GM13976 (cell line): ENCODE results near the gene FFAR3.

Experiments
- DNase-seq: peaks from one replicate; pipeline ENCODE4 v3.0.0; 2012; ENCODE audit warnings: low spot score
- in situ Hi-C: fragments of 300-500 bp; cut with MboI; formaldehyde crosslinking; loops from one replicate; pipeline ENCODE4 v1.12.0; 2022; ENCODE audit warnings: low sequenced_read_pairs, mixed read lengths, inconsistent platforms; ENCODE audit not compliant: unreplicated experiment
- TF ChIP-seq, protein P1 (sequence below): IDR thresholded peaks from 2 replicates; pipeline ENCODE4 v1.5.1; 2012; ENCODE audit warnings: borderline replicate concordance, mild to moderate bottlenecking; ENCODE audit not compliant: insufficient read depth; ENCODE audit errors: extremely low read depth, missing control alignments, control extremely low read depth

FFAR3 gene

DNA sequence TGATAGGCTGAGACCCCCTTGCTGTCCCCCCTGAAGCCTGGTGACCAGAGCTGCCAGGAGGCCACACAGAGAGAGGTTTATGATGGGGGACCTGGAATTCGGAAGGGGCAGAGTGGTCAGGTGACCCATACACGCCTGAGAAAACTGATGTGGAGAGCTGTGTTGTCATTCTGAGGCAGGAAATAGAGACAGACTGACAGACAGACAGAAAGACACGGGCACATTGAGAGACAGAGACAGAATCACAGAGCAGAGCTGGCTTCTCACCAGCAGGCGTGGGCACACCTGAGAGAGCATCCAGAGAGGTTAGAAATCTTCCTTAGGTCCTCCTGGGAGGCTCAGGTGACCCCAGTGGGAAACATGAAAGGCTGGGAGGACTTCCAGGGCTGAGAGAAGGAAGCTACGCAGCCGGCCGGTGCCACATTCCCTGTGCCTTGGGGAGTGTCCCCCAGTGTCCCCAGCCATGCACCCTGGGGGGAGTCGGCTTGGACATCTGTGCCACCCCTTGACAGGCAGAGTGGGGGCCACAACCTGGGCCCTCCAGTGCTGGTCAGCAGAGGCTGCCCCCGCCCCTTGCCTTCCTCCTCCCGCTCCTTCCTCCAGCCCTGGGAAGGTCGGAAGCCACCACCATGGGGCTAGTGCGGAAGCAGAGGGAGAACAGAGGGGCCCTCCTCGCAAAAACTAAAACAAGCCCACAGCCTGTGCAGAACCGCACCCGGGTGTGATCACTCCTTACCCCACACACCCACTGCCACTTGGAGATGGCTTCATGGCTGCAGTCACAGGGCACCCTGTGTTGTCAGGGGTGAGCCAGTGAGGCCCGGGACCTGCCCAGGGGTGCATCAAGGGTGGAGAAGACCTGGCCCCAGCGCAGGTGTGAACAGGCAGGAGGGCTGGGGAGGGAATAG is 8.4 kb upstream of the FFAR3 start:
- peak; percentile 36 for DNase-seq
- TF ChIP-seq, protein P1, sequence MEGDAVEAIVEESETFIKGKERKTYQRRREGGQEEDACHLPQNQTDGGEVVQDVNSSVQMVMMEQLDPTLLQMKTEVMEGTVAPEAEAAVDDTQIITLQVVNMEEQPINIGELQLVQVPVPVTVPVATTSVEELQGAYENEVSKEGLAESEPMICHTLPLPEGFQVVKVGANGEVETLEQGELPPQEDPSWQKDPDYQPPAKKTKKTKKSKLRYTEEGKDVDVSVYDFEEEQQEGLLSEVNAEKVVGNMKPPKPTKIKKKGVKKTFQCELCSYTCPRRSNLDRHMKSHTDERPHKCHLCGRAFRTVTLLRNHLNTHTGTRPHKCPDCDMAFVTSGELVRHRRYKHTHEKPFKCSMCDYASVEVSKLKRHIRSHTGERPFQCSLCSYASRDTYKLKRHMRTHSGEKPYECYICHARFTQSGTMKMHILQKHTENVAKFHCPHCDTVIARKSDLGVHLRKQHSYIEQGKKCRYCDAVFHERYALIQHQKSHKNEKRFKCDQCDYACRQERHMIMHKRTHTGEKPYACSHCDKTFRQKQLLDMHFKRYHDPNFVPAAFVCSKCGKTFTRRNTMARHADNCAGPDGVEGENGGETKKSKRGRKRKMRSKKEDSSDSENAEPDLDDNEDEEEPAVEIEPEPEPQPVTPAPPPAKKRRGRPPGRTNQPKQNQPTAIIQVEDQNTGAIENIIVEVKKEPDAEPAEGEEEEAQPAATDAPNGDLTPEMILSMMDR, result no peak
- in situ Hi-C loops, result loop anchor here (10.0 kb wide), 2 partner anchors 115 to 145 kb away; partner anchors contain the start of gene KRTDAP

DNA sequence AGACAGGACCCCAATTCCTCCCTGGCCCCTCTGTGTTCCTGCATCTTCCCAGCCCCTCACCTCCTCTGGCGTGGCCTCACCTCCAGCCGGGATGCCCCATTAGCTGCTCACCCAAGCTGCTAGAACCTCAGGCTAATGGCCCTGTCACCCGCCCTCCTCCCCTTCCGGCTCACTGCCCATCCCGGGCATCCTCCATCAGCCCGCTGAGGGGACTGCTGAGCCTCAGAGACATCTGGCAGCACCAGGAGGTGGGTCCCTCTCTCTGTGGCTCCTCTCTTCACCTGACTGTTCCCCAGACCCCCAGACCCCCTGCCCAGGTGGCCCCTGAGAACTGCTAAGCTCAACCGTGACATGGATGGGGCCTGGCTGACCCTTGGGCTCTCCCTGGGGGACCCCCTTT is 7.7 kb upstream of the FFAR3 start:
- in situ Hi-C loops, result loop anchor here (10.0 kb wide), 2 partner anchors 114 to 144 kb away; partner anchors contain the start of gene KRTDAP
- DNase-seq, result peak; percentile 37
- TF ChIP-seq, protein P1, result no peak

DNA sequence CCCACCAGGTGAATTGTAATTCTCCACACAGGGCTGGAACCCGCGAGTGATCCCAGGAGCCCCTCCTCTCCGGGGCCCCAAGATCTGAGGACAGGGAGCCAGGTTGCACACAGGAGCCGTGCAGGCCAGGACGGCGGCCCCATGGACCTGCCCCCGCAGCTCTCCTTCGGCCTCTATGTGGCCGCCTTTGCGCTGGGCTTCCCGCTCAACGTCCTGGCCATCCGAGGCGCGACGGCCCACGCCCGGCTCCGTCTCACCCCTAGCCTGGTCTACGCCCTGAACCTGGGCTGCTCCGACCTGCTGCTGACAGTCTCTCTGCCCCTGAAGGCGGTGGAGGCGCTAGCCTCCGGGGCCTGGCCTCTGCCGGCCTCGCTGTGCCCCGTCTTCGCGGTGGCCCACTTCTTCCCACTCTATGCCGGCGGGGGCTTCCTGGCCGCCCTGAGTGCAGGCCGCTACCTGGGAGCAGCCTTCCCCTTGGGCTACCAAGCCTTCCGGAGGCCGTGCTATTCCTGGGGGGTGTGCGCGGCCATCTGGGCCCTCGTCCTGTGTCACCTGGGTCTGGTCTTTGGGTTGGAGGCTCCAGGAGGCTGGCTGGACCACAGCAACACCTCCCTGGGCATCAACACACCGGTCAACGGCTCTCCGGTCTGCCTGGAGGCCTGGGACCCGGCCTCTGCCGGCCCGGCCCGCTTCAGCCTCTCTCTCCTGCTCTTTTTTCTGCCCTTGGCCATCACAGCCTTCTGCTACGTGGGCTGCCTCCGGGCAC is 6.7 kb upstream of the FFAR3 start:
- peak; percentile 26 for DNase-seq
- TF ChIP-seq, protein P1, result no peak
- in situ Hi-C loops, result loop anchor here (10.0 kb wide), 2 partner anchors 113 to 143 kb away; partner anchors contain the start of gene KRTDAP

DNA sequence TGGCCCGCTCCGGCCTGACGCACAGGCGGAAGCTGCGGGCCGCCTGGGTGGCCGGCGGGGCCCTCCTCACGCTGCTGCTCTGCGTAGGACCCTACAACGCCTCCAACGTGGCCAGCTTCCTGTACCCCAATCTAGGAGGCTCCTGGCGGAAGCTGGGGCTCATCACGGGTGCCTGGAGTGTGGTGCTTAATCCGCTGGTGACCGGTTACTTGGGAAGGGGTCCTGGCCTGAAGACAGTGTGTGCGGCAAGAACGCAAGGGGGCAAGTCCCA is 6.1 kb upstream of the FFAR3 start:
- TF ChIP-seq, protein P1, result no peak
- no peak for DNase-seq
- in situ Hi-C loops, result loop anchor here (10.0 kb wide), 2 partner anchors 113 to 143 kb away; partner anchors contain the start of gene KRTDAP

DNA sequence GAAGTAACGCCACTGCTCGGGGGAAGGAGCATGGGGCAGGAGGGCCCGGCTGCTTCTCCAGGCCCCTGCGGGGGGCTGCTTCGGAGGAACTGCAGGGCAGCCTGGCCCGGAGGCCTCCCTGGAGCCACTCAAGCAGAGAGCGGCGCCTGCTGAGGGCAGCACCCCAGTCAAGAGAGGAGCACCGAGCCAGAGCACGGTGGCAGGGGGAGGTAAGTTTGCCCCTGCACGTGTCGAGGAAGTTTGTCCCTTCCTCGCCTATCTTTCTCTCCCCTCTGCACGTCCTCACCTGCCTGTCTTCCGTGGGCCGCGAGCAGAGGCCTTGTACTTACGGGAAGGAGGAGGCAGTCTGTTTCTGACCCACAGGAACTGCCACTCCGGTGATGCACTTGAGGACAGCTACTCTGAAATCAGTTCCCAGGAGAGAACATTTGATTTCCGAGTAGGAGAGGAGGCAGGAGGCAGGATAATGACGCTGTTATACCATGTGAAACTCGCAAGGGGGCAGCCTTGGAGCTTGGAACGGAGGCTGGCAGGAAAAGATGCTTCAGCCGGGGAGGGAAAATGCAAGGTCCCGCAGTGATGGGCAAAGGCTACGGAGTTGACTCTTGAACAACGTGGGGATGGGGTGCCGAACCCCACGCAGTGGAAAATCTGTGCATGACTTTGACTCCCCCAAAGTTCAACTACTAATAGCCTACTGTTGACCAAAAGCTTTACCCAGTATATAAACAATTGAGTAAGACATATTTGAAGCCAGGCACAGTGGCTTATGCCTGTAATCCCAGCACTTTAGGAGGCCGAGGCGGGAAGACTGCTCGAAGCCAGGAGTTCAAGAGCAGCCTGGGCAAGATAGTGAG is 5.6 kb upstream of the FFAR3 start:
- TF ChIP-seq, protein P1, result peak; percentile 84
- in situ Hi-C loops, result loop anchor here (10.0 kb wide), 2 partner anchors 112 to 142 kb away; partner anchors contain the start of gene KRTDAP
- DNase-seq, result peak; percentile 84

DNA sequence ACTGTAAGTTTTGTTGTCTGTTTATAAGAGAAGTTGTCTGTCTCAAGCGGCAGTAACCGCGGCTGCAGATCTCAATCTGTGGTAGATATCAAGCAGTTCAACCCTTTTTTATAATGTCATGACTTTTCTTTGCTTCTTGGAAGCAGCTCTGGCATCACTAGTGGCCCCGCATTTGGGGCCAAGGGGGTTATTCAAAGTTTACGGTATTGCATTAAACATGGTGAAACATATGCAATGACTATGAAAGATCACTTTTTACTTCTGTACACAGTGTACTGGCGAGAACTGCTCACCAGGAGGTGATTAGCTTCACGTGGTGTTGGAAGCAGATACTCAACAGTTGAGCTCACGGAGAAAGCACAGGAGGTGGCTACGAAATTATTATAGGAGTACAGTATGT is 4.6 kb upstream of the FFAR3 start:
- DNase-seq, result no peak
- in situ Hi-C loops, result loop anchor here (10.0 kb wide), 2 partner anchors 111 to 141 kb away; partner anchors contain the start of gene KRTDAP
- TF ChIP-seq, protein P1, result no peak
